Mesenchymal stem cell (in vitro differentiated cells and primary cell): ENCODE results near the gene WRAP53.

Experiments used
- DNase-seq: peaks from one replicate; pipeline ENCODE4 v3.0.0-alpha.2; 2013
- H2AFZ ChIP-seq: one replicate; pipeline ENCODE4 v1.6.1; 2013; ENCODE audit warnings: low read depth, mild to moderate bottlenecking, control low read depth, inconsistent platforms, low read length, moderate library complexity
- H2AK5ac ChIP-seq: 2 replicates; pipeline ENCODE4 v1.6.1; 2013; ENCODE audit warnings: low read length, moderate library complexity, mild to moderate bottlenecking, inconsistent platforms; ENCODE audit not compliant: severe bottlenecking
- H2BK120ac ChIP-seq: one replicate; pipeline ENCODE4 v1.6.1; 2013; ENCODE audit warnings: low read depth, mild to moderate bottlenecking, inconsistent platforms, low read length, moderate library complexity
- H2BK12ac ChIP-seq, 2 experiments: one replicate each; pipeline ENCODE4 v1.6.1; 2013; ENCODE audit warnings: inconsistent platforms in 2 of 2, low read length in 2 of 2, mild to moderate bottlenecking in 2 of 2, moderate library complexity in 2 of 2, control low read depth in 1 of 2
- H2BK15ac ChIP-seq: one replicate; pipeline ENCODE4 v1.6.1; 2013; ENCODE audit warnings: mild to moderate bottlenecking, low read depth, inconsistent platforms; ENCODE audit not compliant: poor library complexity, severe bottlenecking
- H2BK5ac ChIP-seq: 2 replicates; pipeline ENCODE4 v1.6.1; 2013; ENCODE audit warnings: low read depth, mild to moderate bottlenecking, low read length, control low read depth, inconsistent platforms; ENCODE audit not compliant: poor library complexity, severe bottlenecking
- H3K14ac ChIP-seq, 2 experiments: one replicate each; pipeline ENCODE4 v1.6.1; 2013; ENCODE audit warnings: inconsistent platforms in 2 of 2, low read length in 2 of 2, control low read depth in 1 of 2, mild to moderate bottlenecking in 1 of 2, moderate library complexity in 1 of 2
- H3K18ac ChIP-seq, 2 experiments: one replicate each; pipeline ENCODE4 v1.6.1; 2013; ENCODE audit warnings: inconsistent platforms in 2 of 2, low read length in 2 of 2, control low read depth in 1 of 2, low read depth in 1 of 2, mild to moderate bottlenecking in 1 of 2
- H3K23ac ChIP-seq, 2 experiments: one replicate each; pipeline ENCODE4 v1.6.1; 2013; ENCODE audit warnings: inconsistent platforms in 2 of 2, low read length in 2 of 2, mild to moderate bottlenecking in 2 of 2, moderate library complexity in 2 of 2, control low read depth in 1 of 2
- H3K27ac ChIP-seq: 2 replicates; pipeline ENCODE4 v1.5.1; 2013; ENCODE audit warnings: mild to moderate bottlenecking, moderate library complexity, low read length, control low read depth, inconsistent platforms; ENCODE audit not compliant: poor library complexity, severe bottlenecking
- H3K27me3 ChIP-seq, 2 experiments: 2 replicates each; pipeline versions ENCODE4 v1.6.1 to v1.7.0; 2013; ENCODE audit warnings: low read length in 2 of 2, mild to moderate bottlenecking in 2 of 2, moderate library complexity in 2 of 2, control low read depth in 1 of 2, inconsistent platforms in 1 of 2; ENCODE audit not compliant: control insufficient read depth in 1 of 2, insufficient read depth in 1 of 2
- H3K36me3 ChIP-seq, 2 experiments: 2 replicates each; pipeline versions ENCODE4 v1.6.1 to v1.7.0; 2013; ENCODE audit warnings: low read length in 2 of 2, control low read depth in 1 of 2, inconsistent platforms in 1 of 2, low read depth in 1 of 2, mild to moderate bottlenecking in 1 of 2; ENCODE audit not compliant: insufficient read depth in 2 of 2, control insufficient read depth in 1 of 2
- H3K4ac ChIP-seq, 2 experiments: one replicate each; pipeline ENCODE4 v1.6.1; 2013; ENCODE audit warnings: inconsistent platforms in 2 of 2, low read length in 2 of 2, mild to moderate bottlenecking in 2 of 2, moderate library complexity in 2 of 2, control low read depth in 1 of 2, low read depth in 1 of 2
- H3K4me1 ChIP-seq: 2 replicates; pipeline ENCODE4 v1.6.1; 2013; ENCODE audit warnings: low read depth, low read length, control low read depth; ENCODE audit not compliant: control insufficient read depth, insufficient read depth
- H3K4me2 ChIP-seq: 2 replicates; pipeline ENCODE4 v1.6.1; 2013; ENCODE audit warnings: low read length, mild to moderate bottlenecking, inconsistent platforms; ENCODE audit not compliant: poor library complexity, severe bottlenecking
- H3K4me3 ChIP-seq, 2 experiments: 2 replicates each; pipeline versions ENCODE4 v1.5.1 to v1.7.0; 2013; ENCODE audit warnings: low read length in 2 of 2, mild to moderate bottlenecking in 2 of 2, control low read depth in 1 of 2, low read depth in 1 of 2; ENCODE audit not compliant: insufficient read depth in 1 of 2
- H3K79me1 ChIP-seq: replicated peaks from 2 replicates; pipeline ENCODE4 v1.6.1; 2013; ENCODE audit warnings: mild to moderate bottlenecking, control low read depth, low read length, inconsistent platforms; ENCODE audit not compliant: poor library complexity, severe bottlenecking
- H3K9ac ChIP-seq: 2 replicates; pipeline ENCODE4 v1.7.0; 2013; ENCODE audit warnings: mild to moderate bottlenecking, low read length, moderate library complexity
- H3K9me3 ChIP-seq: 2 replicates; pipeline ENCODE4 v1.7.0; 2013; ENCODE audit warnings: mild to moderate bottlenecking, low read length; ENCODE audit not compliant: control insufficient read depth
- H4K8ac ChIP-seq: one replicate; pipeline ENCODE4 v1.6.1; 2013; ENCODE audit warnings: inconsistent platforms, mild to moderate bottlenecking, low read length, moderate library complexity
- H4K91ac ChIP-seq: one replicate; pipeline ENCODE4 v1.6.1; 2013; ENCODE audit warnings: mild to moderate bottlenecking, low read length, inconsistent platforms
- WGBS: methylation state at CpG from one replicate; pipeline ENCODE4 v1.1.7; 2013; ENCODE audit warnings: mixed read lengths; 5-methylcytosine and 5-hydroxymethylcytosine counted together

The WRAP53 gene

DNA sequence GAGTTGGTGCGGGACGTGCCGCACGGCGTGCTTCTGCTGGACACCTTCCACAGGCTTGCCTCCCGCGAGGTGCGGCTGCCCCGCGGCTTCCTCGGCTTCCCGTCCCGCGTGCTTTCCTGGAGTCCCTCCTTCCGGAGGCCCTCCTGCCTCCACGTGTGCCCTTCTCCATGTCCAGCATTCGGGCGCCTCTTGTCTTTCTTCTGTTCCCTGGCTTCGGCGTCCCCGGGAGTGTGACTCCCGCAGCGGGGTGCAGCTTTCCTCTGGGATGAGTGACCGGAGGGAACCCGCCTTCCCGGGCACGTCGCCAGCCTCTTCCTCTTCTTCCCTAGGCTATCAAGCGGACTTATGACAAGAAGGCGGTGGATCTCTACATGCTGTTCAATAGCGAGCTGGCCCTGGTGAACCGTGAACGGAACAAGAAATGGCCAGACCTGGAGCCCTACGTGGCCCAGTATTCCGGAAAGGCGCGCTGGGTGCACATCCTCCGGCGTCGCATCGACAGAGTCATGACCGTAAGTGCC lies 52.3 kb downstream of the WRAP53 start:
- WGBS = 88% methylated on average over 42 of the region's 42 CpGs
- H4K91ac ChIP-seq = no peak overlapping the region
- H3K23ac ChIP-seq = no peak overlapping the region
- H3K4me1 ChIP-seq = no peaks in the 10 kb centered on the region
- no peaks in the 10 kb centered on the region for H3K36me3 ChIP-seq
- no peaks in the 10 kb centered on the region for H3K9me3 ChIP-seq
- no peak overlapping the region for H3K4me3 ChIP-seq
- H3K27me3 ChIP-seq = peaks cover 30 to 49% of the 10 kb centered on the region in 2 experiments
- no peak overlapping the region for H2BK12ac ChIP-seq
- no peak overlapping the region for H2BK15ac ChIP-seq
- no peak overlapping the region for H2BK5ac ChIP-seq
- H3K4ac ChIP-seq = no peak overlapping the region
- H3K79me1 ChIP-seq = no peaks in the 10 kb centered on the region
- no peak overlapping the region for H2AK5ac ChIP-seq
- no peak overlapping the region for H2AFZ ChIP-seq
- no peak overlapping the region for H3K14ac ChIP-seq
- no peak overlapping the region for H4K8ac ChIP-seq
- no peak for DNase-seq
- no peak overlapping the region for H2BK120ac ChIP-seq
- no peak overlapping the region for H3K18ac ChIP-seq
- H3K4me2 ChIP-seq = no peak overlapping the region
- no peak overlapping the region for H3K9ac ChIP-seq
- H3K27ac ChIP-seq = no peak overlapping the region

DNA sequence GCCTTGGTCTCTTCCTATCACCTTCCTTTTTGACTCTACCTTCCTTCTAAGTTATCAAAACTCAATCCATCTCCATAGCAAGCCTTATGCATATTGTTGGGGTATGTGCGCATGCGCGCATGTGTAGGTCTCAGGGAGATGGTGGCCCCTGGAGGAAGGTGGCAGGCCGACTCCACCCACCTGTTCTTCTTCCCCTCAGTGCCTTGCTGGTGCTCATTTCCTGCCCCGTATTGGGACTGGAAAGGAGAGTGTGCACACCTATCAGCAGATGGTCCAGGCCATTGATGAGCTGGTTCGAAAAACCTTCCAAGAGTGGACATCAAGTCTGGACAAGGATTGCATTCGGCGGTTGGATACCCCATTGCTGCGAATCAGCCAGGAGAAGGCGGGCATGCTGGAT lies 54.5 kb downstream of the WRAP53 start:
- Histone ChIP-seq H2BK12ac (peak overlapping the region in 1 of 2 experiments; percentile 59), H4K8ac (no peak overlapping the region), H3K27me3 (peaks cover 18 to 32% of the 10 kb centered on the region in 2 experiments), H3K79me1 (no peaks in the 10 kb centered on the region), H3K4me1 (peaks cover 1% of the 10 kb centered on the region), H3K27ac (no peak overlapping the region), H2AFZ (no peak overlapping the region), H2BK15ac (no peak overlapping the region), H2AK5ac (no peak overlapping the region), H4K91ac (no peak overlapping the region), H2BK120ac (no peak overlapping the region), H3K36me3 (no peaks in the 10 kb centered on the region), H3K4ac (no peak overlapping the region), H3K9me3 (no peaks in the 10 kb centered on the region), H3K18ac (no peak overlapping the region), H3K23ac (peak overlapping the region in 1 of 2 experiments; percentile 5), H3K4me2 (no peak overlapping the region), H3K4me3 (no peak overlapping the region), H3K14ac (no peak overlapping the region), H2BK5ac (no peak overlapping the region), H3K9ac (no peak overlapping the region)
- WGBS = 83% methylated on average over 10 of the region's 10 CpGs
- DNase-seq = no peak

DNA sequence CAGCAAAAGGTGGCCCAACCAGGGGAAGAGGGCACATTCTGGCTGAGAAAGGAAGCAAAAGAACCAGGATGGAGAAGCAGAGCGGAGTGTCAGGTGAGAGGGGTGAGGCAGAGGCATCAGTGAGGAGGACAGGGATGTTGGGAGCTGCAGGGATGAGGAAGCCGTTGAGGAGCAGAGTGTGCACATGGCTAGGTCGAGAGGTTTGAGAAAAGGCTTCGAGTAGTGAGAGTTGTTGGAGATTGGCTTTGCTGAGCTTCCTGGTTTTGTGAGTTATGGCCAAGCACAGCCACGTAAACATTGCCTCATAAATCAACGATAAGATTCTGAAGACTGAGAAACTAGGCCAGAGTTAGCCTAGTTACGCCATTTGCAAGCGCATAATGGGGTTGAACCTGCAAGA lies 56.1 kb downstream of the WRAP53 start:
- H3K79me1 ChIP-seq = no peaks in the 10 kb centered on the region
- H2AK5ac ChIP-seq = peak overlapping the region; percentile 39
- peaks cover 1% of the 10 kb centered on the region for H3K4me1 ChIP-seq
- peaks cover 8 to 19% of the 10 kb centered on the region in 2 experiments for H3K27me3 ChIP-seq
- no peak overlapping the region for H3K4me3 ChIP-seq
- H3K18ac ChIP-seq = peak overlapping the region in 1 of 2 experiments; percentile 82
- H2BK12ac ChIP-seq = peak overlapping the region; percentile 84 to 92
- H2AFZ ChIP-seq = no peak overlapping the region
- no peaks in the 10 kb centered on the region for H3K9me3 ChIP-seq
- DNase-seq = peak; percentile 28
- no peak overlapping the region for H3K14ac ChIP-seq
- 63% methylated on average over 8 of the region's 8 CpGs for WGBS
- no peak overlapping the region for H2BK5ac ChIP-seq
- H3K4ac ChIP-seq = peak overlapping the region in 1 of 2 experiments; percentile 63
- peak overlapping the region; percentile 78 for H4K91ac ChIP-seq
- H3K9ac ChIP-seq = no peak overlapping the region
- H3K36me3 ChIP-seq = no peaks in the 10 kb centered on the region
- peak overlapping the region; percentile 57 for H4K8ac ChIP-seq
- H3K27ac ChIP-seq = no peak overlapping the region
- no peak overlapping the region for H2BK15ac ChIP-seq
- no peak overlapping the region for H3K23ac ChIP-seq
- no peak overlapping the region for H3K4me2 ChIP-seq
- H2BK120ac ChIP-seq = no peak overlapping the region

DNA sequence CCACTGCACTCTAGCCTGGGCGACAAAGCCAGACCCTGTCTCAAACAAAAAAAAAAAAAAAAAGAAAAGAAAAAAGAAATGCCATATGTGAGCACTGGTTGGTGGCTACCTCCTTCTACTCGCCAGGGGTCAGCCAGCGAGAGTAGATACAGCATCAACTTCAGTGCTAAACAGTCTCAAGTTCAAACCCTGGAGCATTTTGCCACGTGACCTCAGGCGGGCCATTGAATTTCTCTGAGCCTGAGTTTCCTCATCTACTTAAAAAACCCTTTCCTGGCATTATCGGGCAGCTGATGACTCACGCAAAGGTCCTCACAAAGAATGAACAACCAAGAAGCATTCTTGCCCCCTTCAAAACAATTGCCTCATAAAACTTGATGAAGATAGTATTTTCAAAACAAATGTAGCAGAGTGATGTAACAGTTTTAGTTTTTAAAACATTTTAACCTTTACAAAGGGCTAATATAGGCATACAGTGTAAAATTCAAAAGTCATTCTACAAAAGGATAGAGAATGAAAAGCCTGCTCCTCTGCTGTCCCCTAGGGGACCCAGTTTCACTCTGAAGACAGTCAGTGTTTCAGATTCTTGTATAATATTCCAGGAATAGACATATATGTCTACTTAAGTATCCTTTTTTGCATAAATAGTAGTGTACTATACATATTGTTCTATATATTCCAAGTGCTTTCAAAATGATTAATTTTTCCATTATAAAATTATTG lies 57.6 kb downstream of the WRAP53 start:
- H2AFZ ChIP-seq = no peak overlapping the region
- no peak overlapping the region for H2BK15ac ChIP-seq
- peak; percentile 90 for DNase-seq
- H3K27me3 ChIP-seq = peaks cover 0 to 6% of the 10 kb centered on the region in 2 experiments
- no peak overlapping the region for H4K8ac ChIP-seq
- peak overlapping the region; percentile 43 for H3K9ac ChIP-seq
- no peak overlapping the region for H3K27ac ChIP-seq
- no peaks in the 10 kb centered on the region for H3K9me3 ChIP-seq
- H3K4ac ChIP-seq = no peak overlapping the region
- no peak overlapping the region for H2BK12ac ChIP-seq
- H3K14ac ChIP-seq = no peak overlapping the region
- H2AK5ac ChIP-seq = no peak overlapping the region
- no peak overlapping the region for H3K4me3 ChIP-seq
- H4K91ac ChIP-seq = no peak overlapping the region
- 16% methylated on average over 4 of the region's 7 CpGs for WGBS
- H3K18ac ChIP-seq = no peak overlapping the region
- H3K79me1 ChIP-seq = no peaks in the 10 kb centered on the region
- H3K36me3 ChIP-seq = no peaks in the 10 kb centered on the region
- H2BK5ac ChIP-seq = no peak overlapping the region
- H2BK120ac ChIP-seq = no peak overlapping the region
- H3K4me2 ChIP-seq = no peak overlapping the region
- H3K4me1 ChIP-seq = peaks cover 1% of the 10 kb centered on the region
- H3K23ac ChIP-seq = no peak overlapping the region
